Inflammatory macrophage (primary cell): ENCODE results near the gene SUOX.
"Not testable (repeated sequence)": the region's sequence is repeated elsewhere in the genome, so short reads cannot be mapped to it uniquely, and the experiment has no call there.

Source experiments
- DNase-seq, 2 donors: peaks; one replicate each; pipeline ENCODE4 v3.0.0-alpha.2; 2020 to 2022
- total RNA-seq, 18 experiments: gene quantifications; one replicate each; lab custom pipeline; 2026; ENCODE audit warnings: mixed read lengths in 6 of 18, inconsistent platforms in 2 of 18; lab: John Stamatoyannopoulos, UW

SUOX gene
- total RNA-seq = 3.5 to 28.0 (median 11.3) reads per million in 18 experiments

GRCh38 chr12:55996715-55997534, at the start of gene SUOX:
Gene SUOX, plus strand, starts transcription at chr12:55997276. Its CDS starts 4,946 bp downstream, at chr12:56002222.
- DNase-seq = peak; percentile 97 to 98

GRCh38 chr12:55955344-55955743, 41.7 kb upstream of the SUOX start:
- no peak for DNase-seq

- no peak for DNase-seq
Measured at GRCh38 chr12:55955800-55956508, 41.1 kb upstream of the SUOX start.

DNA sequence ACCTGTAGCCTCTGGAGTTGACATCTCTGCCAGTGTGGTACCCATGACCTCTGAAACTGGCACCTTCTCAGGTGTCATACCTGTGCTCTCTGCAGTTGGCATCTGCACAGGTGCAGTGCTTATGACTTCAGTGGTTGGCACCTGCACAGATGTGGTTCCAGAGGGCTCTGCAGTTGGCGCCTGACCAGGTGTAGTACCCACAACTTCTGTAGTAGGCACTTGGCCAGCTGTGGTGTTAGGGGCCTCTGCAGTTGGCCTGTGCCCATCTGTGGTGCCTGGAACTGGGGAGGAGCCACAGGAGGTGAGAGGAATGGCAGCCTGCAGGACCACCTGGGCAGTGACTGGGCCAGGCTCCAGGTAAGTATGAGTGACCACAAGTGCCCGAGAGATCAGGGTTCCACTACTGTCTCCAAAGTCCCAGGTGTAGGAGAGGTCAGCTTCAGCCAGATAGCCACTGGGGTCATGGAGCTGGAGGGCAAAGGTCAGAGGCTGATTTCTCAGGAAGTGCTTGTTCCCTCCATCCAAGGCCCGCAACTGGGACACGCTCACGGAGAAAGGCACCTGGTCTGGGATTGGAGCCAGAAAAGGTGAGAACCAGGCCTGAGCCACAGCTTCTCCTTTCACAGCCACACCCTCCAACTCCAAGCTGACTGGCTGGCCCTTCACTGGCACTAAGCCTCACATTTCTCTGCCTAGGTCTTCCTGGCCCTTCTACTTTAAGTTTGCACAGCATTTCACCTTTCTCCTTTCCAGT, 39.8 kb upstream of the SUOX start:
- DNase-seq = no peak

- no peak for DNase-seq
Measured at GRCh38 chr12:55963760-55964159, 33.3 kb upstream of the SUOX start.

- no peak for DNase-seq
Measured at GRCh38 chr12:55965240-55965639, 31.8 kb upstream of the SUOX start.

DNA sequence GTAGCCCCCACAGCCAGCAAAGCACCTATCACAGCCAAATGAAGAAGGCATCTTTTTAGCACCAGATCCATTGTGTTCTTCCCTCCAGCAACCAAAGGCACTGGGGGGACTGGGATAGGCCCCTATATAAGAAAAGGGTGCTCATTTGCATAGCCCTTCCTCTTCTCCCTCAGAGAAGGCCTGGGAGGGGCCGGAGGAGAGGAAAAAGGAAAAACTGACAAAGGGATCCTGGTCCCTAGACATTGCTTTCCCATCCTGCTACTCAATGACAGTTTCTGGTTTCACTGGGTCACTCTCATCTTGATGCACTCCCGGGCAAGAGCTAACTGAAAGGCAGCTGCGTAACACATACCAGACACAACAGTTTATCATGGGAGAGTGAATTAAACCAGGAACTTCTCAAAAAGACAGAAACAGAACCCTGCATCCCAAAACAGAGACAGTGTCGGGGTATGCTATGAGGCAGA, 31.1 kb upstream of the SUOX start, which contains the start of gene PMEL:
TSS of gene PMEL (minus strand) at position 102 of the 467 bp plus-strand sequence. CDS start at position 71, 31 bp downstream.
- DNase-seq = no peak

DNA sequence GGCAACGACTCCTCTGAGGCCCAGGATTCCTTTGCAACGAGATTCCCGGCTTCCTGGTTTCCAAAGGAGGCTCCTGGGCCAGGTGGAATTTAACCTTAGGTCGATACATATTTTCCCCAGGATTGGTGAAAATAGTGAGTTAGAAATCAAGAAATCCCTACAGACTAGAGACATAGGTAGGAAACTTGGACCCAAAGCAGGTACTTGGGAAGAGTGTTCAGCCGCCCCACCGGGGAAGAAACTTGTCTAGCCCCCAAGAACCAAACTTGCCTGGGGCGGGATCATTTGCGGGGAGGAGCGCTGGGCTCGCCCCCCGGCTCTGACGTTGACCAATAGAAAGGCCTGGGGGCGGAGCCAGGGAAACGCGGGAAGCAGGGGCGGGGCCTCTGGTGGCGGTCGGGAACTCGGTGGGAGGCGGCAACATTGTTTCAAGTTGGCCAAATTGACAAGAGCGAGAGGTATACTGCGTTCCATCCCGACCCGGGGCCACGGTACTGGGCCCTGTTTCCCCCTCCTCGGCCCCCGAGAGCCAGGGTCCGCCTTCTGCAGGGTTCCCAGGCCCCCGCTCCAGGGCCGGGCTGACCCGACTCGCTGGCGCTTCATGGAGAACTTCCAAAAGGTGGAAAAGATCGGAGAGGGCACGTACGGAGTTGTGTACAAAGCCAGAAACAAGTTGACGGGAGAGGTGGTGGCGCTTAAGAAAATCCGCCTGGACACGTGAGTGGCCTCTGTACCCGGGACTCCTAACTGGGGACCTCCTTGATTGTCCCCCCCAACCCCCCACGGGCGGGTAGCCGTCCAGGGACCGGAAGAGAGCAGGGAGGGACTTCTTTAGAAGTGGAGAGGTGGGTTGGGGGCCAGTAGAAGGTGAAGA, 30.4 kb upstream of the SUOX start, which contains the start of gene CDK2:
TSS of gene CDK2 (plus strand) at position 423 of the 874 bp plus-strand sequence. CDS start at position 602, 179 bp downstream.
- DNase-seq = peak; percentile 76 to 84

GRCh38 chr12:55969356-55969755, 27.7 kb upstream of the SUOX start:
- no peak for DNase-seq

GRCh38 chr12:55970775-55971174, 26.3 kb upstream of the SUOX start:
- no peak for DNase-seq

DNA sequence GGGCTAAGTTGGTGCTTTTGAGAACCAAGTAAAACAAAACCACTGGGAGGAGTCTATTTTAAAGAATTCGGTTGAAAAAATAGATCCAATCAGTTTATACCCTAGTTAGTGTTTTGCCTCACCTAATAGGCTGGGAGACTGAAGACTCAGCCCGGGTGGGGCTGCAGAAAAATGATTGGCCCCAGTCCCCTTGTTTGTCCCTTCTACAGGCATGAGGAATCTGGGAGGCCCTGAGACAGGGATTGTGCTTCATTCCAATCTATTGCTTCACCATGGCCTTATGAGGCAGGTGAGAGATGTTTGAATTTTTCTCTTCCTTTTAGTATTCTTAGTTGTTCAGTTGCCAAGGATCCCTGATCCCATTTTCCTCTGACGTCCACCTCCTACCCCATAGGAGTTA, 25.0 kb upstream of the SUOX start:
- DNase-seq = no peak

GRCh38 chr12:55972456-55972855, 24.6 kb upstream of the SUOX start:
- DNase-seq = no peak

DNA sequence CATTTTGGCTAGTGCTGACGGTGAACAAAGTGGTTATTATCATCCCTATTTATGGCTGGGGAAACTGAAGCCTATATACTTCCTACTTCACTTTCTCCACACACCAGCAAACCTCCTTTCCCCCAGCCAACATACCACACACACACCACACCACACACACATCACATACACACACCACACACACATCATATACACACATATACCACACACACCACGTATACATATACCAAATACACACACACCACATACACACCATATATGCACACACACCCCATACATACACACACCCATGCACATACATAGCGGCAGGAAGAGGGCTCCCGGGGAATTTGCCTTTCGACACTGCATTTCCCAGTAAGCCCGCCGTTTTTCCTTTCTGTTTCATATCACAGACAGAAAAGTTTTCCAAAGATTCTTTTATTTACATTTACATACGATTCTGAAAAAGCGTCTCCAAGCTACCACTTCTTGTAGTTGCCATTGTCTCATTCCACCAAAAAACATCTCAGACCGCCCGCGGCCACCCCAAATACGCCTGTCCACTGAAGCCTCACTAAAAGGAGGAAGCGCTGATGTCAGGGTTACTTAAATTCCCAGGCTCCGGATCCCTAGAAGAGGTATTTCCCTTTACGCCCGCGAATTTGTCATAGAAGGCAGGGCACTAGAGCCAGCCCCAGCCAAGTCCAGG, 24.0 kb upstream of the SUOX start:
- no peak for DNase-seq

- peak; percentile 100 for DNase-seq
Measured at GRCh38 chr12:55973599-55974307, 23.3 kb upstream of the SUOX start, which contains the start of gene RAB5B. Gene RAB5B, plus strand, starts transcription at chr12:55974078. Its CDS starts 12,883 bp downstream, at chr12:55986961.

DNA sequence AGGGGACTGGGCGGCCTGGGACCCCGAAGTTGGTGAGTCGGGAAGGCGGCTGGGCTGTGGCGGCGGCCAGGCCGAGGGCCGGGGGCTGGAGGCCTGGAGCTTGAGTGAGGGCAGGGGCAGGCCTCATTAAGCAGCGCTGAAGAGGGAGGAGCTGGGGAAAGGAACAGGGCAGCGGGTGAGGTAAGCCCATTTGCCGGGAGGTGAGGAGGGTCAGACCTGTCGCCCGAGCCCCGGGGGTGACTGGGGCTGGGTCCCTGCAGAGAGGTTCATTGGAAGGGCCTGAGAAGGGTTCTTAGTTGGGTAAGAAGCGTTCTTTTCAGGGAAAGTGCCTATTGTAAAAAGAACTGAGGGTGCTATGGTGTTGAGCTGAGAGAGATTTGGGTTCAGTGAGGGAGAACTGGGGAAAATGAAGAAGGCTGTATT, 22.8 kb upstream of the SUOX start:
- DNase-seq = peak in 1 of 2 donors; percentile 42

GRCh38 chr12:55978393-55978792, 18.7 kb upstream of the SUOX start:
- DNase-seq = no peak

- no peak for DNase-seq
Measured at GRCh38 chr12:55979069-55979468, 18.0 kb upstream of the SUOX start.

DNA sequence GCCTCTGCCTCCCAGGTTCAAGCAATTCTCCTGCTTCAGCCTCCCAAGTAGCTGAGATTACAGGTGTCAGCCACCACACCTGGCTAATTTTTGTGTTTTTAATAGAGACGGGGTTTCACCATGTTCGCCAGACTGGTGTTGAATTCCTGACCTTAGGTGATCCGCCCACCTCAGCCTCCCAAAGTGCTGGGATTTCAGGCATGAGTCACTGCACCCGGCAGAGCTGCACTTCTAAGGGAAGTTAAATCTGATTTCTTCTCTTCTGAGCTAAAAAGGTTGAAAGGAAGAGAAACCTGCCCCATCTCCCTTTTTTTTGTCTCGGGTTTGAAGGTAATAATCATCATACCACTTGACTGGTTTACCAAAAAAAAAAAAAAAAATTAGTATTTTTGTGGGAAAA, 15.2 kb upstream of the SUOX start:
- DNase-seq = not testable (repeated sequence)

DNA sequence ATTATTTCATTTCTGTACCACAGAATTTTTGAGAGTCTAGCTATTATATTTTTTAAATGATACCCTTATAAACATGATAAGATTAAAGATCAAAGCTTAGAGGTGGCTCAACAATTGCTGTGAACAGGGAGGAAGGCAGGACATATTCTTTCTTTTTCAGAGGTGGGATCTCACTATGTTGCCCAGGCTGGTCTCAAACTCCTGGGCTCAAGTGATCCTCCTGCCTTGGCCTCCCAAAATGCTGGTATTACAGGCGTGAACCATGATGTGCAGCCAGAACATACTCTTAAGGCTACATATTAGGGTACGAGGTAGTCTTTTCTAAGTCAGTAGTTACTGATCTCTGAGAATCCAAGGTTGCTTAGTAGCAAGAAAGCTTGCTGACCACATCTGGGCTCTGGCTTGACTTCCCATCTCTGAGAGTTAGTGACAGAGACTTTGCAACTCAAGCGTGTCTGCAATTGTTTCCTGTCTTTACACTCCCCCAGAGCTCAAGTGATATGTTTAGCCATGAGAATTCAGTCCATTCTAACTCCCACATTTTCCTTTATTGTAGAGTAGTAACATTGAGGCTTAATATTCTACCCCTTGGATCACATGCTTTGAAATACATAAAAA, 14.6 kb upstream of the SUOX start:
- DNase-seq = peak; percentile 87 to 91
